ENCODE measurements around the gene PLEKHH1. TPM values are rescaled to one million over a fixed set of nuclear protein-coding genes. Genes with fewer than 3 reads are reported as not detected.
A peak's percentile ranks its signal among the peaks of the same experiment; 100 is the strongest.

PLEKHH1 gene
- total and polyA plus RNA-seq, 2 experiments from 2014 or later: 18.0 to 29.9 TPM

GRCh38 chr14:67633451-67634147 lies 100.5 kb downstream of the PLEKHH1 start:
- Histone ChIP-seq H3K4me3 (no peak overlapping the region), H3K9me3 (ENCODE audit: low read depth) (no peaks in the 10 kb centered on the region), H3K27ac (no peak overlapping the region), H3K36me3 (no peaks in the 10 kb centered on the region), H3K4me1 (ENCODE audit: low read depth) (no peaks in the 10 kb centered on the region), H3K27me3 (no peaks in the 10 kb centered on the region)
- no peak for DNase-seq (ENCODE audit: low read depth in 1 of 2, low spot score in 1 of 2)
- no peak for TF ChIP-seq CTCF (IDR thresholded peaks at IDR 0.05; ENCODE audit: low read depth, low read length)

- no peak for TF ChIP-seq CTCF (IDR thresholded peaks at IDR 0.05; ENCODE audit: low read depth, low read length)
- H3K4me1 ChIP-seq (ENCODE audit: low read depth): no peaks in the 10 kb centered on the region
- no peak overlapping the region for H3K27ac ChIP-seq
- H3K4me3 ChIP-seq: no peak overlapping the region
- H3K36me3 ChIP-seq: no peaks in the 10 kb centered on the region
- H3K27me3 ChIP-seq: no peaks in the 10 kb centered on the region
- no peaks in the 10 kb centered on the region for H3K9me3 ChIP-seq (ENCODE audit: low read depth)
- peak in 1 of 2 donors; percentile 35 for DNase-seq (ENCODE audit: low read depth in 1 of 2, low spot score in 1 of 2)
Observed at GRCh38 chr14:67636361-67636919, 103.3 kb downstream of the PLEKHH1 start.

GRCh38 chr14:67638642-67639041 lies 105.6 kb downstream of the PLEKHH1 start:
- Histone ChIP-seq H3K27ac (no peak overlapping the region), H3K36me3 (no peaks in the 10 kb centered on the region)
- DNase-seq (ENCODE audit: low read depth in 1 of 2, low spot score in 1 of 2): no peak

More at GRCh38 chr14:67638642-67639041, 105.6 kb downstream of the PLEKHH1 start:
- H3K4me1 ChIP-seq (ENCODE audit: low read depth): no peaks in the 10 kb centered on the region
- no peak overlapping the region for H3K4me3 ChIP-seq
- H3K27me3 ChIP-seq: no peaks in the 10 kb centered on the region
- no peaks in the 10 kb centered on the region for H3K9me3 ChIP-seq (ENCODE audit: low read depth)
- TF ChIP-seq CTCF (IDR thresholded peaks at IDR 0.05; ENCODE audit: low read depth, low read length): no peak

Other genes starting within 250 kb of the PLEKHH1 start
- gene ATP6V1D, start 173.5 kb upstream of the PLEKHH1 start, total RNA-seq: 69.0 and 107 TPM in 2 replicates
- gene ATP6V1D, start 173.5 kb upstream of the PLEKHH1 start, polyA plus RNA-seq: 167 and 204 TPM in 2 replicates
- 42.7 and 88.2 TPM in 2 replicates for gene EIF2S1, start 173.0 kb upstream of the PLEKHH1 start, total RNA-seq
- gene EIF2S1, start 173.0 kb upstream of the PLEKHH1 start, polyA plus RNA-seq: 123 and 135 TPM in 2 replicates
- gene PLEK2, start 121.1 kb upstream of the PLEKHH1 start, total RNA-seq: 0.67 and 1.8 TPM in 2 replicates
- 0.59 and 0.92 TPM in 2 replicates for gene PLEK2, start 121.1 kb upstream of the PLEKHH1 start, polyA plus RNA-seq
- gene TMEM229B, start 44.6 kb upstream of the PLEKHH1 start, total RNA-seq: 0.09 and 0.42 TPM in 2 replicates
- 0.09 and 0.37 TPM in 2 replicates for gene TMEM229B, start 44.6 kb upstream of the PLEKHH1 start, polyA plus RNA-seq
- gene PIGH, start 67.0 kb downstream of the PLEKHH1 start, total RNA-seq: 11.3 and 18.4 TPM in 2 replicates
- 14.3 and 31.3 TPM in 2 replicates for gene PIGH, start 67.0 kb downstream of the PLEKHH1 start, polyA plus RNA-seq
- 11.0 and 16.0 TPM in 2 replicates for gene ARG2, start 86.6 kb downstream of the PLEKHH1 start, total RNA-seq
- gene ARG2, start 86.6 kb downstream of the PLEKHH1 start, polyA plus RNA-seq: 12.9 and 16.1 TPM in 2 replicates
- 64.6 and 77.8 TPM in 2 replicates for gene VTI1B, start 141.3 kb downstream of the PLEKHH1 start, total RNA-seq
- gene VTI1B, start 141.3 kb downstream of the PLEKHH1 start, polyA plus RNA-seq: 124 and 136 TPM in 2 replicates
- gene RDH11, start 162.5 kb downstream of the PLEKHH1 start, total RNA-seq: 41.7 and 61.2 TPM in 2 replicates
- gene RDH11, start 162.5 kb downstream of the PLEKHH1 start, polyA plus RNA-seq: 70.5 and 92.2 TPM in 2 replicates
- gene RDH12, start 168.6 kb downstream of the PLEKHH1 start, total RNA-seq: 0.48 TPM in 1 of 2 replicates, not detected in the other
- 1.7 TPM in 1 of 2 replicates, not detected in the other for gene RDH12, start 168.6 kb downstream of the PLEKHH1 start, polyA plus RNA-seq

All from cardiac muscle cell (in vitro differentiated cells and primary cell).